GM21786 (cell line): ENCODE data around the gene ABCA1.
A peak's percentile ranks its signal among the peaks of the same experiment; 100 is the strongest.
"Not testable (repeated sequence)": the region's sequence is repeated elsewhere in the genome, so short reads cannot be mapped to it uniquely, and the experiment has no call there.

Experiments used
- ATAC-seq: cut with Tn5 transposase; IDR thresholded peaks from one replicate; pipeline ENCODE4 v1.9.1; 2021; ENCODE audit not compliant: unreplicated experiment

ABCA1 gene

GRCh38 chr9:104871961-104872527 is 55.9 kb downstream of the ABCA1 start:
- no peak for ATAC-seq

GRCh38 chr9:104869811-104870210 is 58.1 kb downstream of the ABCA1 start:
- no peak for ATAC-seq

- peak; percentile 90 for ATAC-seq
These were observed 59.1 kb downstream of the ABCA1 start for GRCh38 chr9:104868687-104869404.

GRCh38 chr9:104868303-104868686 is 59.7 kb downstream of the ABCA1 start:
- ATAC-seq = no peak

- no peak for ATAC-seq
These were observed 61.8 kb downstream of the ABCA1 start for GRCh38 chr9:104866191-104866590.

GRCh38 chr9:104864675-104865104 is 63.3 kb downstream of the ABCA1 start:
- ATAC-seq = no peak

- ATAC-seq = peak; percentile 65
These were observed 64.6 kb downstream of the ABCA1 start for GRCh38 chr9:104863180-104863883.

GRCh38 chr9:104861397-104861796 is 66.6 kb downstream of the ABCA1 start:
- ATAC-seq = no peak

GRCh38 chr9:104860263-104860662 is 67.7 kb downstream of the ABCA1 start:
- no peak for ATAC-seq

- no peak for ATAC-seq
These were observed 69.1 kb downstream of the ABCA1 start for GRCh38 chr9:104858846-104859245.

GRCh38 chr9:104858271-104858670 is 69.7 kb downstream of the ABCA1 start:
- ATAC-seq = no peak

- ATAC-seq = no peak
These were observed 71.5 kb downstream of the ABCA1 start for GRCh38 chr9:104856413-104856941.

- ATAC-seq = no peak
These were observed 72.1 kb downstream of the ABCA1 start for GRCh38 chr9:104855807-104856206.

GRCh38 chr9:104855258-104855657 is 72.7 kb downstream of the ABCA1 start:
- ATAC-seq = not testable (repeated sequence)

GRCh38 chr9:104854613-104855012 is 73.3 kb downstream of the ABCA1 start:
- ATAC-seq = no peak

- ATAC-seq = no peak
These were observed 74.3 kb downstream of the ABCA1 start for GRCh38 chr9:104853683-104854082.

- no peak for ATAC-seq
These were observed 74.8 kb downstream of the ABCA1 start for GRCh38 chr9:104853159-104853558.

GRCh38 chr9:104851546-104851920 is 76.4 kb downstream of the ABCA1 start:
- ATAC-seq = no peak

GRCh38 chr9:104850786-104851545 is 77.0 kb downstream of the ABCA1 start:
- ATAC-seq = no peak

- ATAC-seq = no peak
These were observed 78.9 kb downstream of the ABCA1 start for GRCh38 chr9:104849023-104849422.

- ATAC-seq = no peak
These were observed 83.2 kb downstream of the ABCA1 start for GRCh38 chr9:104844710-104845109.
